Measurements from ENCODE around the gene GALNT10. TPM values are rescaled to one million over a fixed set of nuclear protein-coding genes. Genes with fewer than 3 reads are reported as not detected.

GALNT10 gene
- total RNA-seq, 1 donor: 17.7 TPM

GRCh38 chr5:154206311-154206710, 15.8 kb downstream of the GALNT10 start:
- H3K27me3 ChIP-seq (ENCODE audit: insufficient read depth, low read length): no peaks in the 10 kb centered on the region
- no peaks in the 10 kb centered on the region for H3K9me3 ChIP-seq (ENCODE audit: low read depth, low read length)
- no peak overlapping the region for H3K4me3 ChIP-seq (ENCODE audit: low read length)
- H3K4me1 ChIP-seq (ENCODE audit: insufficient read depth, low read length): peaks cover 14% of the 10 kb centered on the region

GRCh38 chr5:154207204-154207603, 16.7 kb downstream of the GALNT10 start:
- Histone ChIP-seq H3K9me3 (ENCODE audit: low read depth, low read length) (no peaks in the 10 kb centered on the region), H3K4me3 (ENCODE audit: low read length) (no peak overlapping the region), H3K27me3 (ENCODE audit: insufficient read depth, low read length) (no peaks in the 10 kb centered on the region), H3K4me1 (ENCODE audit: insufficient read depth, low read length) (peaks cover 12% of the 10 kb centered on the region)

GRCh38 chr5:154209591-154210081, 19.1 kb downstream of the GALNT10 start:
- Histone ChIP-seq H3K4me1 (ENCODE audit: insufficient read depth, low read length) (peaks cover 23% of the 10 kb centered on the region), H3K27me3 (ENCODE audit: insufficient read depth, low read length) (no peaks in the 10 kb centered on the region), H3K4me3 (ENCODE audit: low read length) (no peak overlapping the region)

GRCh38 chr5:154210163-154210562, 19.6 kb downstream of the GALNT10 start:
- Histone ChIP-seq H3K4me3 (ENCODE audit: low read length) (no peak overlapping the region), H3K9me3 (ENCODE audit: low read depth, low read length) (no peaks in the 10 kb centered on the region), H3K4me1 (ENCODE audit: insufficient read depth, low read length) (peaks cover 27% of the 10 kb centered on the region), H3K27me3 (ENCODE audit: insufficient read depth, low read length) (no peaks in the 10 kb centered on the region)

More at GRCh38 chr5:154209591-154210081, 19.1 kb downstream of the GALNT10 start:
- H3K9me3 ChIP-seq (ENCODE audit: low read depth, low read length): no peaks in the 10 kb centered on the region

GRCh38 chr5:154211641-154212390, 21.3 kb downstream of the GALNT10 start:
- Histone ChIP-seq H3K27me3 (ENCODE audit: insufficient read depth, low read length) (no peaks in the 10 kb centered on the region), H3K4me3 (ENCODE audit: low read length) (no peak overlapping the region), H3K9me3 (ENCODE audit: low read depth, low read length) (no peaks in the 10 kb centered on the region), H3K4me1 (ENCODE audit: insufficient read depth, low read length) (peaks cover 25% of the 10 kb centered on the region)

- peaks cover 31% of the 10 kb centered on the region for H3K4me1 ChIP-seq (ENCODE audit: insufficient read depth, low read length)
- no peaks in the 10 kb centered on the region for H3K9me3 ChIP-seq (ENCODE audit: low read depth, low read length)
- no peaks in the 10 kb centered on the region for H3K27me3 ChIP-seq (ENCODE audit: insufficient read depth, low read length)
- H3K4me3 ChIP-seq (ENCODE audit: low read length): no peak overlapping the region
Measured at GRCh38 chr5:154213592-154213991, 23.1 kb downstream of the GALNT10 start.

- H3K4me1 ChIP-seq (ENCODE audit: insufficient read depth, low read length): peaks cover 31% of the 10 kb centered on the region
- no peaks in the 10 kb centered on the region for H3K27me3 ChIP-seq (ENCODE audit: insufficient read depth, low read length)
- H3K4me3 ChIP-seq (ENCODE audit: low read length): no peak overlapping the region
- H3K9me3 ChIP-seq (ENCODE audit: low read depth, low read length): no peaks in the 10 kb centered on the region
Measured at GRCh38 chr5:154214371-154215106, 24.0 kb downstream of the GALNT10 start.

- H3K4me3 ChIP-seq (ENCODE audit: low read length): no peak overlapping the region
- no peaks in the 10 kb centered on the region for H3K9me3 ChIP-seq (ENCODE audit: low read depth, low read length)
- no peaks in the 10 kb centered on the region for H3K27me3 ChIP-seq (ENCODE audit: insufficient read depth, low read length)
- peaks cover 31% of the 10 kb centered on the region for H3K4me1 ChIP-seq (ENCODE audit: insufficient read depth, low read length)
Measured at GRCh38 chr5:154215571-154216325, 25.2 kb downstream of the GALNT10 start.

- Histone ChIP-seq H3K4me1 (ENCODE audit: insufficient read depth, low read length) (peaks cover 39% of the 10 kb centered on the region), H3K27me3 (ENCODE audit: insufficient read depth, low read length) (no peaks in the 10 kb centered on the region), H3K4me3 (ENCODE audit: low read length) (no peak overlapping the region), H3K9me3 (ENCODE audit: low read depth, low read length) (no peaks in the 10 kb centered on the region)
Measured at GRCh38 chr5:154217462-154217861, 26.9 kb downstream of the GALNT10 start.

GRCh38 chr5:154218786-154219185, 28.3 kb downstream of the GALNT10 start:
- Histone ChIP-seq H3K27me3 (ENCODE audit: insufficient read depth, low read length) (no peaks in the 10 kb centered on the region), H3K4me3 (ENCODE audit: low read length) (no peak overlapping the region), H3K9me3 (ENCODE audit: low read depth, low read length) (no peaks in the 10 kb centered on the region), H3K4me1 (ENCODE audit: insufficient read depth, low read length) (peaks cover 29% of the 10 kb centered on the region)

GRCh38 chr5:154220625-154221024, 30.1 kb downstream of the GALNT10 start:
- Histone ChIP-seq H3K4me1 (ENCODE audit: insufficient read depth, low read length) (peaks cover 20% of the 10 kb centered on the region), H3K27me3 (ENCODE audit: insufficient read depth, low read length) (no peaks in the 10 kb centered on the region), H3K4me3 (ENCODE audit: low read length) (no peak overlapping the region), H3K9me3 (ENCODE audit: low read depth, low read length) (no peaks in the 10 kb centered on the region)

GRCh38 chr5:154221371-154221896, 30.9 kb downstream of the GALNT10 start:
- H3K4me3 ChIP-seq (ENCODE audit: low read length): no peak overlapping the region
- peaks cover 20% of the 10 kb centered on the region for H3K4me1 ChIP-seq (ENCODE audit: insufficient read depth, low read length)
- no peaks in the 10 kb centered on the region for H3K9me3 ChIP-seq (ENCODE audit: low read depth, low read length)
- H3K27me3 ChIP-seq (ENCODE audit: insufficient read depth, low read length): no peaks in the 10 kb centered on the region

- Histone ChIP-seq H3K9me3 (ENCODE audit: low read depth, low read length) (peaks cover 5% of the 10 kb centered on the region), H3K4me1 (ENCODE audit: insufficient read depth, low read length) (peaks cover 12% of the 10 kb centered on the region), H3K27me3 (ENCODE audit: insufficient read depth, low read length) (no peaks in the 10 kb centered on the region), H3K4me3 (ENCODE audit: low read length) (no peak overlapping the region)
Measured at GRCh38 chr5:154222414-154222813, 31.9 kb downstream of the GALNT10 start.

- Histone ChIP-seq H3K4me3 (ENCODE audit: low read length) (no peak overlapping the region), H3K27me3 (ENCODE audit: insufficient read depth, low read length) (no peaks in the 10 kb centered on the region), H3K4me1 (ENCODE audit: insufficient read depth, low read length) (peaks cover 18% of the 10 kb centered on the region), H3K9me3 (ENCODE audit: low read depth, low read length) (peaks cover 6% of the 10 kb centered on the region)
Measured at GRCh38 chr5:154223320-154223719, 32.8 kb downstream of the GALNT10 start.

GRCh38 chr5:154227090-154227489, 36.6 kb downstream of the GALNT10 start:
- H3K27me3 ChIP-seq (ENCODE audit: insufficient read depth, low read length): no peaks in the 10 kb centered on the region
- no peak overlapping the region for H3K4me3 ChIP-seq (ENCODE audit: low read length)
- H3K4me1 ChIP-seq (ENCODE audit: insufficient read depth, low read length): peaks cover 16% of the 10 kb centered on the region
- peaks cover 6% of the 10 kb centered on the region for H3K9me3 ChIP-seq (ENCODE audit: low read depth, low read length)

All from mononuclear cell (primary cell).